ENCODE results near the gene MRAS. TPM values are rescaled to one million over a fixed set of nuclear protein-coding genes. Genes with fewer than 3 reads are reported as not detected.
"Not testable (repeated sequence)": the region's sequence is repeated elsewhere in the genome, so short reads cannot be mapped to it uniquely, and the experiment has no call there.

The MRAS gene
- total RNA-seq, 4 donors from 2014 or later: 107 to 289 (median 171) TPM

DNA sequence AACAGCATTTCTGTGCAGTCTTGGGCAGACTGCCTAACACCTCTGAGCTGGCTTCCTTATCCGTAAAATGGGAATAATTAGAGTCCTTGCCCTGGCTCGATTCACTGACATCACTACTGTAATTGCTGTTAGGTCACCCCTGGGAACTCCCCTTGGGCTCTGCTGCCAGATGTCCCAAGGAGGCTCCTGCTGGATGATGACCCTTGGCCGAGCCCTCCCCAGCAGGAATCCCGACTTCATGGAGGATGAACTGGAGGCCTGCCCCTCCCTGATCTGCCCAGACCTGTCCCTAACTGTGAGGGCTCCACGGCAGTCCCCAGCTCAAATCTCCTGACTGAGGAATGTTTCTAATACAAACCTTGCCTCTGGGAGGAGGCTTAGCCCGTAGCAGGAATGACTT lies 104.1 kb downstream of the MRAS start:
- TF ChIP-seq EP300 (IDR thresholded peaks at IDR 0.05): no peak
- TF ChIP-seq, protein P1, sequence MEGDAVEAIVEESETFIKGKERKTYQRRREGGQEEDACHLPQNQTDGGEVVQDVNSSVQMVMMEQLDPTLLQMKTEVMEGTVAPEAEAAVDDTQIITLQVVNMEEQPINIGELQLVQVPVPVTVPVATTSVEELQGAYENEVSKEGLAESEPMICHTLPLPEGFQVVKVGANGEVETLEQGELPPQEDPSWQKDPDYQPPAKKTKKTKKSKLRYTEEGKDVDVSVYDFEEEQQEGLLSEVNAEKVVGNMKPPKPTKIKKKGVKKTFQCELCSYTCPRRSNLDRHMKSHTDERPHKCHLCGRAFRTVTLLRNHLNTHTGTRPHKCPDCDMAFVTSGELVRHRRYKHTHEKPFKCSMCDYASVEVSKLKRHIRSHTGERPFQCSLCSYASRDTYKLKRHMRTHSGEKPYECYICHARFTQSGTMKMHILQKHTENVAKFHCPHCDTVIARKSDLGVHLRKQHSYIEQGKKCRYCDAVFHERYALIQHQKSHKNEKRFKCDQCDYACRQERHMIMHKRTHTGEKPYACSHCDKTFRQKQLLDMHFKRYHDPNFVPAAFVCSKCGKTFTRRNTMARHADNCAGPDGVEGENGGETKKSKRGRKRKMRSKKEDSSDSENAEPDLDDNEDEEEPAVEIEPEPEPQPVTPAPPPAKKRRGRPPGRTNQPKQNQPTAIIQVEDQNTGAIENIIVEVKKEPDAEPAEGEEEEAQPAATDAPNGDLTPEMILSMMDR (IDR thresholded peaks at IDR 0.05): no peak
- TF ChIP-seq POLR2A (IDR thresholded peaks at IDR 0.05): no peak
- no peak overlapping the region for H3K27ac ChIP-seq
- no peak overlapping the region for H3K4me3 ChIP-seq
- no peaks in the 10 kb centered on the region for H3K9me3 ChIP-seq
- H3K36me3 ChIP-seq: no peaks in the 10 kb centered on the region
- DNase-seq (ENCODE audit: low spot score in 2 of 2): no peak
- H3K27me3 ChIP-seq: no peaks in the 10 kb centered on the region
- no peaks in the 10 kb centered on the region for H3K4me1 ChIP-seq
- WGBS, 2 donors: 47 to 63% methylated on average over 3 of the region's 6 CpGs

DNA sequence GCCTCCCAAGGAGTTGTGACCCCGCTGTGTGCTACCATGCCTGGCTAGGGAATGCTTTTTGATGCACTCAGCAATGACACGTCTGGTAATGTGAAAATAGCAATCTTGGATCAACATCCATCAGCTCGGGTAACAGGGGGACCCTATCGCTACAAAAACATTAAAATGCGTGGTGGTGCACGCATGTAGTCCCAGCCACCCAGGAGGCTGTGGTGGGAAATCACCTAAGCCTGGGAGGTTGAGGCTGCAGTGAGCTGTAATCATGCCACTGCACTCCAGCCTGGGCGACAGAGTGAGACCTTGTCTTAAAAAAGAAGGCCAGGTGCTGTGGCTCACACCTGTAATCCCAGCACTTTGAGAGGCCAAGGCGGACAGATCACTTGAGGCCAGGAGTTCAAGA lies 105.6 kb downstream of the MRAS start:
- not testable (repeated sequence) for H3K9me3 ChIP-seq; DNase-seq (ENCODE audit: low spot score in 2 of 2); H3K4me3 ChIP-seq; H3K27me3 ChIP-seq; H3K36me3 ChIP-seq; H3K27ac ChIP-seq; H3K4me1 ChIP-seq
- WGBS, 2 donors: 78 to 85% methylated on average over 8 of the region's 8 CpGs

Other genes with a start within 250 kb of the MRAS start
- 10 to 100 TPM; 40.2 to 64.5 (median 42.8) TPM for gene DZIP1L, start 233.0 kb upstream of the MRAS start, total RNA-seq
- gene A4GNT, start 216.2 kb upstream of the MRAS start, total RNA-seq: not detected
- gene DBR1, start 173.7 kb upstream of the MRAS start, total RNA-seq: 10 to 100 TPM in 2 of 4 donors, 1 to 10 TPM in 2; 9.0 to 12.8 (median 10.2) TPM
- gene ARMC8, start 161.3 kb upstream of the MRAS start, total RNA-seq: 10 to 100 TPM; 47.3 to 69.6 (median 55.7) TPM
- gene NME9, start 18.7 kb upstream of the MRAS start, total RNA-seq: not detected
- 1 to 10 TPM; 6.9 to 9.4 (median 7.6) TPM for gene ESYT3, start 86.0 kb downstream of the MRAS start, total RNA-seq
- gene CEP70, start 245.7 kb downstream of the MRAS start, total RNA-seq: 10 to 100 TPM; 19.7 to 24.6 (median 21.5) TPM